Endothelial cell of hepatic sinusoid (primary cell): ENCODE measurements around the gene GHITM.
"Not testable (repeated sequence)": the region's sequence is repeated elsewhere in the genome, so short reads cannot be mapped to it uniquely, and the experiment has no call there.

Source experiments
- in situ Hi-C: cut with HindIII; loops from 2 replicates; pipeline ENCODE4 v1.10.0; 2017; ENCODE audit warnings: low sequenced_read_pairs

Gene GHITM, protein sequence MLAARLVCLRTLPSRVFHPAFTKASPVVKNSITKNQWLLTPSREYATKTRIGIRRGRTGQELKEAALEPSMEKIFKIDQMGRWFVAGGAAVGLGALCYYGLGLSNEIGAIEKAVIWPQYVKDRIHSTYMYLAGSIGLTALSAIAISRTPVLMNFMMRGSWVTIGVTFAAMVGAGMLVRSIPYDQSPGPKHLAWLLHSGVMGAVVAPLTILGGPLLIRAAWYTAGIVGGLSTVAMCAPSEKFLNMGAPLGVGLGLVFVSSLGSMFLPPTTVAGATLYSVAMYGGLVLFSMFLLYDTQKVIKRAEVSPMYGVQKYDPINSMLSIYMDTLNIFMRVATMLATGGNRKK

DNA sequence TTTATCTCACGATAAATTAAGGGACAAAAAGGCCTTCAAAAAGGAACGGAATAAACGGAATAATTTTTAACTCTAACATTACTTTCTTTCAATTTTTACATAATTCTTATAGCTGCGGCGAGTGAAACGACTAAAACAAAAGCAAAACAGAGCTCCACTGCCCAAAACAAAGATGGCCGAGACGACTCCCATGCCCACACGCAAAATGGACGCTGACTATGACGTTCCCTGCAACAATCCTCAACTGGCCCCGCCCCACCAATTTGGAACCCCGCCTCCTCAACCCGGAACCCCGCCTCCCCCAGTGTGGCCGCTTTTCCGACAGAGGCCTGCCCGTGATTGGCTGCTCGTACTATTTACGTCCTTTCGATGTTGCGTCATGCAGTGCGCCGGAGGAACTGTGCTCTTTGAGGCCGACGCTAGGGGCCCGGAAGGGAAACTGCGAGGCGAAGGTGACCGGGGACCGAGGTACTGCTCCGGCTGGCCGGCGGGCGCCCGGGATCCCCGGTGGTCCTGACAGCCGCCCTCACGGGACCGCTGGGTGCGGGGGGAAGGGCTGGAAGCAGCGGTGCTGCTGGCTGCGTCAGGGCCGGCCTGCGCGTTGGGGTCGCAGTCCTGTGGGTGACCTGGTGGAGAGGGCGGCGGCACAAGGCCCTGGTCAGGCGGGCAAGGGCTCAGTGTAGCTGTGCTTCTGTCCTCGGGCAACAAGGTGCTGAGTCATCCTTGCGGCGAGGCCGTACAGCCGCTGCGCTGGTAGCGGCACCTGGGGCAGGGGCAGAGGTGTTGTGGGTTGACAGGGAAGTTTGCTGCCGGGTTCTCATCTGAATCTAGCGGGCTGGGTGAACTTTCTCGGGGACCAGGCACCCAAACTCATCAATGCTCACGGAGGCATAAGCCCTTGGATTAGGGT is at the start of gene GHITM:
Gene GHITM, plus strand, starts transcription at position 384 of the 910 bp plus-strand sequence. CDS start 1,992 bp downstream, outside the sequence.
- in situ Hi-C loops, result no loop called here

DNA sequence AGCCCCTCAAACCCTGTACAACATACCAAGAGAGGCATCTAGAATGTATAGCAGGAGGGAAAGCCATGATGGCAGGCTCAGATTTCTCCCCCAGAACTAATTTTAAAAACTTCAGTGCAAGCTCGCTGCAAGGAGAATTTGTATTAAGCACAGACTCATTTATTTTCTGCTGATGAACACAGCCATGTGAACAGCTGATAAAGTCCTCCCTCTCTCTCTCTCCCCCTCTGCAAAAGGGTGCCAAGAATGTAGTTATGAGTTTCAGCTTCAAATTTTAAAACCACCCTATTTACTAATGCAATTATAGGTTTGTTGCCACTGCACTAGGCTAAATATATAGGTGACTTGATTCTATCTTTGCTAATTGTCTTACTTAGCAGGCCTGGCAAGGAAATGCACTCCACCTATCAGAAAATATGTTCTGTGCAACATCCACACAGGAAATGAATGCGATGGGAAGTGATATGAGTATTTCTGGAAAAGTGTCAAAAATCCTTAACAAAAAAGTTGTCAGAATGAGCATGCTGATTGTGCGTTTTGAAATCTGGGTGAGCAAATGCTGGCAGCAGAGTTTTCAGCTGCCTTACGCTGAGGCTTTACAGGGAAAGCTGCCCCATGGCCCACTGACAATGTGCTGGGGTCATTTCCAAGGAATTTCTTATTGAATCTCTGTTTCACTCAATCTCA is 43.4 kb upstream of the GHITM start:
- in situ Hi-C loops, result no loop called here

DNA sequence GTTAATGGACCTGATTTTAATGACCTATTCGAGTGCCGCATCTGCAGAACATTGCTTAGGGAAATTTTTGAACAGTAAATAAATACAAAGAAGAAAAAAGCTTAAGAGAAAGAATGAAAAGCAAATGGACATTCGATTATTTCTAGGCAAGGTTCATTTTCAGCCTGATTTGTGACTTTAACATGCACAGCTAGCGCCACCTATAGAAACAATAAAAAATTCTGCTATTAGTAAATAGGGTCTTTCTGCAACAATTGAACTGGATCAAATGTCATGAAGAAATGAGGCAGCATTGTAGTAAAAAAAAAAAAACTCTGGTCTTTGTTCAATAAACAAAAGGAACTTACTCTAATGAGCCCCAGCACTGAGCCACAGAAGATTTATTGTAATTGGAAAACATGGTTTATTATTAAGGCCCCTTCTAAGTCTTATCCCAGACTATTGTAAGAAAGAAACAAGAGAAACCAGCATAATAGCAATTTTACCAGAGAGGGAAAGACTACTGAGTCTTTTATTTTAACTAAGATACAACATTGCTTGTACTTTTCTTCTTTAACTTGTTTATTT is 41.4 kb upstream of the GHITM start:
- in situ Hi-C loops, result no loop called here

- in situ Hi-C loops, result no loop called here
These were observed 40.6 kb upstream of the GHITM start for GRCh38 chr10:84098667-84099066.

DNA sequence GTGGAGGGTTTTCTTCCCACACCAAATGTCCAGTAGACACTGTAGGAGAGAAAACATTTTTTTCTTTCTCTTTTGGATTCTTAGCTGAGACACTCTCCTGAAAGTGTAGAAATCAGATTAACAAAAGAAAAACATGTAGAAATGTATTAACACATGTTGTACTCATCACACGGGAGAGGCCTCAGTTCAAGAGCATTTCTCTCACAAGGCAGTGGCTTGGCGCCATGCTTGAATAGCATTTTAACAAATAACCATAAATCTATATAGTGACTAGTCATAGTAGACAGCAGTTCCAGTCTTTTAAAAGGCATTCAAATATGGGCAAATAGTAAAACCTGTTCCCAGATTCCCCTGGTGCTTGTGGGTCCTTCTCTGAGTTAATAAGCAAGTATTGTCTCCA is 38.3 kb upstream of the GHITM start:
- in situ Hi-C loops, result no loop called here

GRCh38 chr10:84108797-84109196 is 30.5 kb upstream of the GHITM start:
- in situ Hi-C loops, result no loop called here

- in situ Hi-C loops, result not testable (repeated sequence)
These were observed 29.5 kb upstream of the GHITM start for GRCh38 chr10:84109772-84110171.

- in situ Hi-C loops, result not testable (repeated sequence)
These were observed 25.8 kb upstream of the GHITM start for GRCh38 chr10:84113468-84113867.

GRCh38 chr10:84114088-84114667 is 25.1 kb upstream of the GHITM start:
- in situ Hi-C loops, result no loop called here

- in situ Hi-C loops, result not testable (repeated sequence)
These were observed 22.1 kb upstream of the GHITM start for GRCh38 chr10:84117204-84117603.

DNA sequence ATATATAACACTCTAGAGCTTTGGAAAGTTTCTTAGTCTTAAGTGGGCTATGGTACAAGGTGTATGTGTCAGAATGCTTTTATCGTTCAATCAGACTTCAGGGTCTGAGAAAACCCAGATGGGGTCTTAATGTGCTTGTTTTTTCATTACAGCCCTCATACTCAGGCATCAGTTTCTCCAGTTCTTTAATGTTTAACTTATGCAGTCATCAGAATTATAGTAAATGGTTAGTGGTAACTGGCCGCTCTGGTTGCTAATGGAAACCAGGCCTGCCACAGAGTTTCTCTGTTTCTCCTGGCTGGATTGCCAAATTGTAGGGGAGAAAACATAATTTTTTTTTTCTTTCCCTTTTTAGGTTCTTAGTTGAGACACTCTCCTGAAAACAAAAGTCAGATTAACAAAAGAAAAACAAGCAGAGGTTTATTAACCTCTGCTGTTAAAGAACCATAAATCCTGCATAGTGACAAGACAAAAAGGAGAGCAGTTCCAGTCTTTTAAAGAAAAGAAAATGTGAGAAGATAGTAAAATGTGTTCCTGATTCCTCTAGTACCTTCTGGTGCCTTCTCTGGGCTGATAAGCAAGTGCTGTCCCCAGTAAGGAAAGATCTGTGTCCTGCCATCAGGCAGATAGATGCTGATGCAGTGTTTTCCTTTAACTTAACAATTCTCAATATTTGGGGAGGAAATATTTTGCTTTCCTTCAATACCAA is 21.5 kb upstream of the GHITM start:
- in situ Hi-C loops, result no loop called here

DNA sequence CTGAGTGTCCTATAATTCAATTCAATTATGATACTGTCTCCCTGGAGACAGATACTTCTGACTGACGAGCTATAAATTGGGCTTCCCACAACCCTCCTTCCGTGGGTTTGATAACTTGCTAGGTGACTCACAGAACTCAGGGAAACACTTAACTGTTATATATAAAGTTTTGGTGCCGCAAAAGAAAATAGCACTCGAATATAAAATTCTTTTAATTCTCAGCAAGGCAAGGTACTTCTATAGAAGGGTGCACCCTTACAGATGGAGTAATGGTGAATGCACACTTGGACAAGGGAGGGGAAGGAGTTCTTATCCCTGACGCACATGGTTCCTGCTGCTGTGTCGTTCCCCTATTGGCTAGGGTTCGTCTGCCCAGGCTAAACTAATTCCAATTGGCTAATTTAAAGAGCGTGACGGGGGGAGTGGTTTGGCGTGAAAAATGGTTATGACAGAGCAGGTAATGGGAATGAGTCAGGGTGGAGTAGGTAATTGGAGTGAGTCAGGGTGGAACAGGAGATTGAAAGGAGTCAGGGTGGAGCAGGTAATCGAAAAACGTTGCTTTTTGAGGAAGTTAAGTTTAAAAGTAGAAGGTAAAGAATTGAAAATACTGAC is 20.8 kb upstream of the GHITM start:
- in situ Hi-C loops, result no loop called here

GRCh38 chr10:84123362-84123761 is 15.9 kb upstream of the GHITM start:
- in situ Hi-C loops, result no loop called here

GRCh38 chr10:84125910-84126784 is 13.2 kb upstream of the GHITM start:
- in situ Hi-C loops, result not testable (repeated sequence)

DNA sequence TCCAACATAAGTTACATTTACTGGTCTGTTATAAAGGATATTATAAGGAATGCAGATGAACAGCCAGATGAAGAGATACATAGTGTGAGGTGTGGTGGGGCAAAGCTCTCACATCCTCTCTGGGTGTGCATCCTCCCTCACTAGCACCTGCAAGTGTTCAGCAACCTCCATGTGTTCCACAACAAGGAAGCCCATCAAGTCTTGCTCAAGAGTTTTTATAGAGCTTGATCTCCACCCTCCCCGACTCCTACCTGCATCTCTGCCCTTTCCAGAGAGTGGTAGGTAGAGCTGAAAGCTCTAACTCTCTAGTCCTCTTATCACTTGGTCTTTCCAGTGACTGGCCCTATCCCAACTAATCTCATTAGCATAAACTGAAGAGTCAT is 12.5 kb upstream of the GHITM start:
- in situ Hi-C loops, result no loop called here

GRCh38 chr10:84135836-84136235 is 3.5 kb upstream of the GHITM start:
- in situ Hi-C loops, result no loop called here

DNA sequence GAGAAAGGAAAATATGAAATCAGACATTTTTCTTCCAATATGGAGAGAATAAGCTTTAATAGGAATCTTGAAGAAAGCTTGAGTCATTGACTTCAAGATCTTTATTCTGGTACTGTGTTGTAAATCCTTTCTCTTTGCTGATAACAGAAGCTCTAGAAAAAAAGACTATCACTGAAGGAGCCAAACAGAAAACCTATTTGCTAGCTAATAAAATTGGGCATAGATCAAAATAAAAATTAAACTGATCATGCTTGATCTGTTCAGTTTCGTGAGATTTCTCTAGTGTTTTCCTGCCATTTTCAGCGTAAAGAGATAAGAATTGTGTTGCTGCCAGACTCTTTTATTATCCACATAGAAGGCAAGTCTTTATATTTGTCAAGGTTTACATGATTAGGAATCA is 1.5 kb upstream of the GHITM start:
- in situ Hi-C loops, result no loop called here

- in situ Hi-C loops, result no loop called here
These were observed 707 bp upstream of the GHITM start for GRCh38 chr10:84138478-84139125.
